Activated CD8-positive, alpha-beta memory T cell treated with anti-CD3 and anti-CD28 coated beads for 24 hours (primary cell): ENCODE results near the gene NR1D2.
"Not testable (repeated sequence)": the region's sequence is repeated elsewhere in the genome, so short reads cannot be mapped to it uniquely, and the experiment has no call there.

ENCODE experiments used
- DNase-seq: peaks from one replicate; pipeline ENCODE4 v3.0.0-alpha.2; 2020

NR1D2 gene

DNA sequence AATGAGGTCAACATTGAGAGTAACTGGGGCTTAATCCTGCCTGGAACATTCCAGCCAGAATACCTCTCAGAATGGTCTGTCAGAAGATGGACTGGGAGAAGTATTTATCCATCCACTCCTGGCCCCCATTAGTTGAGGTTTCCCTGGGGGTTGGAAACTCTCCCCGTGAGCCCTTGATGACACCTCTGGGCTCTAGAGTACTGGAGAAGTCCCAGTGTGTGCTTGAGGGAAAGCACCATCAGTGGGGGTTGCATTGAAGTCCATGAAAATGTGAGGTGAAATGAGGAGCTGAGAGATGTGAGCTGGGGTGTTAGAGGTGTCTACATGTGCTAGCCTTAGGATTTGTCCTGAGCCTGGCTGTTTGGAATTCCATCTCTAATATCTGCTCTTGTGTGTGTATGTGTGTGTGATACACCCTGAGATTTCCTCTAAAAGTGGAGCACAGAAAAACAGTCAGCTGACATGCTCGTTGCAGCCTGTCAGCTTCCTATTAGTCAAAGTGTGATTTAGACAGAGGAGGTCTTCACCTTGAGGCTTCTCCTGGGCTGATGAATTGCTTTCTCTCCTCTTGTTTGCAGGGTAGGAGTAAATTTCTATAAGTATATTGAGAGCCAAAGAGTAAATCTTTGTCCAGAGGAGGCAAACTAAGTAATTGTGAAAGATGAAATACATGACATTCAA lies 67.6 kb downstream of the NR1D2 start:
- no peak for DNase-seq

DNA sequence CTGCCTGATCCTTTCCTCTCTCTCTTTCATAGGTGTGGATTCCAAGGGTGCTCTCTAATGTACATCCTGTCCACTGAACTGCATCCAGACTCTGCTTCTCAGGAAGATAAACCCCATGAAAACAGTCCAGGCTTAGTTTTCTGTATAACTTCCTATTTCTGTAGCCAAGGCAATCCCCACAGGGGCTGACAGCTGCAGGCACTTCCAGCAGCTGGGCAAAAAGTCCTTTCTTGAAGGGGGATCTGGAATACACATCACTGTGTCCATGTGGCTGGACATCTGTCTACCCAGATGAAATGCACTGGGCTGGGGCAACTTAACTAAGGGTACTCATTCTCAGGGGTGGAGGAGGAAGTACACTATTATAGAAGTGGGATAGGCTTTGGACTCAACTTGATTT lies 72.2 kb downstream of the NR1D2 start:
- DNase-seq: no peak

- no peak for DNase-seq
Observed at GRCh38 chr3:24018784-24019570, 73.9 kb downstream of the NR1D2 start.

GRCh38 chr3:24019585-24019984 lies 74.5 kb downstream of the NR1D2 start:
- DNase-seq: no peak

- no peak for DNase-seq
Observed at GRCh38 chr3:24020036-24020691, 75.1 kb downstream of the NR1D2 start.

DNA sequence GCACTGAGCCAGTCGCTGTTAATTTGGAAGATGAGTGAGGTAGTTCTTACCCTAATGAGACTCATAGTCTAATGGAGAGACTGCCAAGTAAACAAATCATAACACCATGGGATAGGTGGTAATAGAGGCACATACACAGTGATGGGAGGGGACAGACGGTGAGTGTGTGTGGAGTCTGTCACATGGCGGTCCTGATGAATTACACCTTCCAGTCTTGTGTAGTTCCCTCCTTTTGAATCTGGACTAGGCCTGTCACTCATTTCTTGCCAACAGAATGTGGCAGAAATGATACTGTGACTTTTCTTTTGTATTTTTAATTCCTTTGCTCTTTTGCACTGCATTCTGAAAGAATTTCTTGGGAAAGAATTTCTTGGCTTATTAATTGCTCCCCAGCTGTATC lies 78.1 kb downstream of the NR1D2 start:
- no peak for DNase-seq

- no peak for DNase-seq
Observed at GRCh38 chr3:24025805-24026204, 80.7 kb downstream of the NR1D2 start.

DNA sequence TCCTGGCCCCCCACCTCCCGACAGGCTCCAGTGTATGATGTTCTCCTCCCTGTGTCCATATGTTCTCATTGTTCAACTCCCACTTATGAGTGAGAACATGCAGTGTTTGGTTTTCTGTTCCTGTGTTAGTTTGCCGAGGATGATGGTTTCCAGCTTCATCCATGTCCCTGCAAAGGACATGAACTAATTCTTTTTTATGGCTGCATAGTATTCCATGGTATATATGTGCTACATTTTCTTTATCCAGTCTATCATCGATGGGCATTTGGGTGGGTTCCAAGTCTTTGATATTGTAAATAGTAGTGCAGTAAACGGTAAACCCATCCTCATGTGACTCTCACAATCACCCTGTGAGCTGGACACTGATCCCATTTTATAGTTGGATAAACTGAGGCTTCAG lies 81.6 kb downstream of the NR1D2 start:
- DNase-seq: not testable (repeated sequence)

DNA sequence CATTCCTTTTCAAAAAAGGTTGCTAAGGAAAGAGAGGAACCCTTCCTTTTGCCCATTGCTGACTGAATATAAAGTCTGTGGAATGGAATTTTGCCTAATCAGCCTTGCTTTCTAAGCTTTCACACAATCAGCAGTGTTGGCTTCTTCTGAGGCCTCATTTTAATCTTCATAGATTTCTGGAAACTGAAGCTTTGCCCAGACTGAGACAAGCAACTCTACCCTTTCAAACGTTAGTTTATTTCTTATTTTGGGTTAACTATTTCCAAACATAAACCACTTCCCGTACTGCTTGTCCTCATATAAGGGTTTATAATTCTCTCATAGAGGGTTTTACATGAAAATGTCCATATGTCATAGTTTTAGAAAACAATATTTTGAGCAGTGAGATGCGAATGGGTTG lies 82.9 kb downstream of the NR1D2 start:
- no peak for DNase-seq
